Lower leg skin (tissue), 3 donors: ENCODE results near the gene BIRC6.

ENCODE experiments used
- CTCF ChIP-seq, 3 donors: fragments of 450-650 bp; IDR thresholded peaks; one replicate each; pipeline ENCODE4 v1.5.1; 2016; ENCODE audit warnings: antibody characterized with exemption in 3 of 3, mild to moderate bottlenecking in 3 of 3, moderate library complexity in 2 of 3
- POLR2A ChIP-seq, 2 donors: fragments of 450-650 bp; IDR thresholded peaks; one replicate each; pipeline ENCODE4 v1.6.1; 2016 to 2017; ENCODE audit warnings: antibody characterized with exemption in 2 of 2, mild to moderate bottlenecking in 1 of 2, moderate library complexity in 1 of 2

GRCh38 chr2:32456808-32457207 is 100.0 kb downstream of the BIRC6 start:
- TF ChIP-seq CTCF (IDR thresholded peaks at IDR 0.05) (no peak), POLR2A (IDR thresholded peaks at IDR 0.05) (no peak)
